Ishikawa (cell line): ENCODE data around the gene IMMP2L.

Experiments
- CEBPB ChIP-seq: IDR thresholded peaks from 2 replicates; pipeline ENCODE4 v1.6.1; 2012
- CREB1 ChIP-seq: IDR thresholded peaks from 2 replicates; pipeline ENCODE4 v1.6.1; 2012; ENCODE audit warnings: low read depth
- EGR1 ChIP-seq: IDR thresholded peaks from 2 replicates; pipeline ENCODE4 v1.6.1; 2012
- EP300 ChIP-seq: IDR thresholded peaks from 2 replicates; pipeline ENCODE4 v1.6.1; 2012; ENCODE audit warnings: borderline replicate concordance
- FOXM1 ChIP-seq: IDR thresholded peaks from 2 replicates; pipeline ENCODE4 v1.6.1; 2012; ENCODE audit warnings: low read depth, borderline replicate concordance
- MAX ChIP-seq: IDR thresholded peaks from 2 replicates; pipeline ENCODE4 v1.6.1; 2012
- NFIC ChIP-seq: IDR thresholded peaks from 2 replicates; pipeline ENCODE4 v1.6.1; 2012
- RAD21 ChIP-seq: IDR thresholded peaks from 2 replicates; pipeline ENCODE4 v1.6.1; 2012; ENCODE audit warnings: low read depth
- REST ChIP-seq: IDR thresholded peaks from 2 replicates; pipeline ENCODE4 v1.6.1; 2012; ENCODE audit warnings: low read depth, mild to moderate bottlenecking
- TAF1 ChIP-seq: IDR thresholded peaks from 2 replicates; pipeline ENCODE4 v1.6.1; 2012; ENCODE audit warnings: low read depth, mild to moderate bottlenecking
- TCF12 ChIP-seq: IDR thresholded peaks from 2 replicates; pipeline ENCODE4 v1.6.1; 2012; ENCODE audit warnings: low read depth
- TEAD4 ChIP-seq: IDR thresholded peaks from 2 replicates; pipeline ENCODE4 v1.6.1; 2012
- USF1 ChIP-seq: IDR thresholded peaks from 2 replicates; pipeline ENCODE4 v1.6.1; 2012
- YY1 ChIP-seq: IDR thresholded peaks from 2 replicates; pipeline ENCODE4 v1.6.1; 2012; ENCODE audit warnings: low read depth
- ZBTB7A ChIP-seq: IDR thresholded peaks from 2 replicates; pipeline ENCODE4 v1.6.1; 2012; ENCODE audit warnings: low read depth

IMMP2L gene

GRCh38 chr7:111057066-111057465, 505.2 kb downstream of the IMMP2L start:
- TF ChIP-seq RAD21 = no peak
- no peak for TF ChIP-seq YY1
- TF ChIP-seq TAF1 = no peak
- TF ChIP-seq EGR1 = no peak
- TF ChIP-seq NFIC = no peak
- TF ChIP-seq TEAD4 = no peak
- no peak for TF ChIP-seq TCF12
- TF ChIP-seq EP300 = no peak
- TF ChIP-seq MAX = no peak
- TF ChIP-seq USF1 = no peak
- TF ChIP-seq CREB1 = no peak
- TF ChIP-seq ZBTB7A = no peak
- no peak for TF ChIP-seq REST

- TF ChIP-seq TAF1 = no peak
- no peak for TF ChIP-seq CREB1
- TF ChIP-seq FOXM1 = no peak
- no peak for TF ChIP-seq TCF12
- no peak for TF ChIP-seq YY1
- no peak for TF ChIP-seq MAX
- no peak for TF ChIP-seq NFIC
- TF ChIP-seq EGR1 = no peak
- TF ChIP-seq TEAD4 = no peak
- no peak for TF ChIP-seq ZBTB7A
- TF ChIP-seq CEBPB = no peak
- no peak for TF ChIP-seq REST
- TF ChIP-seq EP300 = no peak
- TF ChIP-seq RAD21 = no peak
- no peak for TF ChIP-seq USF1
Observed at GRCh38 chr7:111056371-111056770, 505.9 kb downstream of the IMMP2L start.

GRCh38 chr7:111053035-111053434, 509.3 kb downstream of the IMMP2L start:
- TF ChIP-seq FOXM1 = no peak
- TF ChIP-seq EGR1 = no peak
- TF ChIP-seq REST = no peak
- TF ChIP-seq EP300 = no peak
- TF ChIP-seq NFIC = no peak
- no peak for TF ChIP-seq MAX
- TF ChIP-seq YY1 = no peak
- no peak for TF ChIP-seq USF1
- no peak for TF ChIP-seq TAF1
- no peak for TF ChIP-seq ZBTB7A
- TF ChIP-seq CEBPB = no peak
- no peak for TF ChIP-seq CREB1

GRCh38 chr7:111051832-111052231, 510.5 kb downstream of the IMMP2L start:
- TF ChIP-seq NFIC = no peak
- TF ChIP-seq MAX = no peak
- no peak for TF ChIP-seq ZBTB7A
- no peak for TF ChIP-seq RAD21
- TF ChIP-seq REST = no peak
- no peak for TF ChIP-seq YY1
- TF ChIP-seq EP300 = no peak
- TF ChIP-seq TEAD4 = no peak
- TF ChIP-seq TCF12 = no peak
- TF ChIP-seq CEBPB = no peak
- TF ChIP-seq USF1 = no peak
- TF ChIP-seq TAF1 = no peak
- no peak for TF ChIP-seq CREB1
- no peak for TF ChIP-seq EGR1
- no peak for TF ChIP-seq FOXM1
